Tibial nerve (tissue), 4 donors: ENCODE measurements around the gene CPXM2. TPM values are rescaled to one million over a fixed set of nuclear protein-coding genes. Genes with fewer than 3 reads are reported as not detected.

Experiments
- DNase-seq, 2 donors: peaks; one replicate each; pipeline ENCODE4 v3.0.0-alpha.2; 2019; ENCODE audit warnings: low spot score in 2 of 2
- H3K27ac ChIP-seq, 4 donors: fragments of 200-600 bp; sonication (generic) in 3 of 4; one replicate each; pipeline ENCODE4 v1.5.1; 2017 to 2019; ENCODE audit warnings: mild to moderate bottlenecking in 1 of 4
- H3K27me3 ChIP-seq, 2 donors: fragments of 200-600 bp; sonication (generic) in 1 of 2; one replicate each; pipeline versions ENCODE4 v1.5.1 to v1.6.0; 2017 to 2019
- H3K36me3 ChIP-seq, 3 donors: fragments of 200-600 bp; sonication (generic); one replicate each; pipeline ENCODE4 v1.5.1; 2018 to 2019
- H3K4me1 ChIP-seq, 4 donors: fragments of 200-600 bp; sonication (generic) in 3 of 4; one replicate each; pipeline ENCODE4 v1.5.1; 2017 to 2019
- H3K4me3 ChIP-seq, 4 donors: fragments of 200-600 bp; sonication (generic) in 3 of 4; one replicate each; pipeline ENCODE4 v1.5.1; 2017 to 2019; ENCODE audit warnings: mild to moderate bottlenecking in 1 of 4, moderate library complexity in 1 of 4
- H3K9me3 ChIP-seq, 4 donors: fragments of 200-600 bp; sonication (generic) in 3 of 4; one replicate each; pipeline ENCODE4 v1.5.1; 2017 to 2019
- EP300 ChIP-seq, 2 donors: sonication (generic); formaldehyde crosslinking; IDR thresholded peaks; one replicate each; pipeline ENCODE4 v1.6.1; 2017; ENCODE audit warnings: antibody characterized with exemption in 2 of 2, mild to moderate bottlenecking in 1 of 2
- POLR2A ChIP-seq, 2 donors: fragments of 450-650 bp; IDR thresholded peaks; one replicate each; pipeline ENCODE4 v1.6.1; 2017; ENCODE audit warnings: antibody characterized with exemption in 2 of 2, mild to moderate bottlenecking in 2 of 2, moderate library complexity in 2 of 2
- WGBS, 2 donors: methylation state at CpG; one replicate each; pipeline ENCODE4 v1.1.5; 2018; 5-methylcytosine and 5-hydroxymethylcytosine counted together
- total RNA-seq, 4 donors: library from RNA; depleted of rRNA; stranded (reverse); fragments of >200 nt; gene quantifications; one replicate each; pipeline ENCODE4 v1.1.0, GENCODE V29; 2016
- TF ChIP-seq, protein P1 (sequence below), 5 experiments: fragments of 200-600 bp in 3 of 5; fragments of 450-650 bp in 2 of 5; sonication (generic) in 3 of 5; IDR thresholded peaks; one replicate each; pipeline ENCODE4 v1.5.1; 2016 to 2019; ENCODE audit warnings: antibody characterized with exemption in 5 of 5, mild to moderate bottlenecking in 3 of 5, moderate library complexity in 2 of 5

The CPXM2 gene
- total RNA-seq, 4 donors from 2014 or later, result 26.8 to 74.3 (median 37.8) TPM

DNA sequence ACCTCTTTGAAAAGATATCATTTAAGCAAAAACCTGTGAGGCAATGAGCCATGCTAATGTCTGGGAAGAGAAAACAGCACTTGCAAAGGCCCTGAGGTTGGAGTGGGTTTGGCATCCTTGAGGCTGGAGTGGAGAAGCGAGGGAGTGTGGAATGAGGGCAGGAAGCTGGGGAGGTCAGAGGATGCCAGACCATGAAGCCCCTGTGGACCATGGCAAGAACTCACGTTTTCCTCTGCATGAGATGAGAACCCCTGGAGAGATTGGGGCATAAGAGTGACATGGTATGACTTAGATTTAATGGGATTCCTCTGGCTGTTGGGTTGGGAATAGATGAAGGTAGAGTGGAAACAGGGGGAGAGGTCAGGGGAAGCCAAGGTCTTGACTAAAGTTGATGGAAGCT lies 176.1 kb downstream of the CPXM2 start:
- TF ChIP-seq POLR2A (IDR thresholded peaks at IDR 0.05) (no peak), EP300 (IDR thresholded peaks at IDR 0.05) (no peak)
- TF ChIP-seq, protein P1, sequence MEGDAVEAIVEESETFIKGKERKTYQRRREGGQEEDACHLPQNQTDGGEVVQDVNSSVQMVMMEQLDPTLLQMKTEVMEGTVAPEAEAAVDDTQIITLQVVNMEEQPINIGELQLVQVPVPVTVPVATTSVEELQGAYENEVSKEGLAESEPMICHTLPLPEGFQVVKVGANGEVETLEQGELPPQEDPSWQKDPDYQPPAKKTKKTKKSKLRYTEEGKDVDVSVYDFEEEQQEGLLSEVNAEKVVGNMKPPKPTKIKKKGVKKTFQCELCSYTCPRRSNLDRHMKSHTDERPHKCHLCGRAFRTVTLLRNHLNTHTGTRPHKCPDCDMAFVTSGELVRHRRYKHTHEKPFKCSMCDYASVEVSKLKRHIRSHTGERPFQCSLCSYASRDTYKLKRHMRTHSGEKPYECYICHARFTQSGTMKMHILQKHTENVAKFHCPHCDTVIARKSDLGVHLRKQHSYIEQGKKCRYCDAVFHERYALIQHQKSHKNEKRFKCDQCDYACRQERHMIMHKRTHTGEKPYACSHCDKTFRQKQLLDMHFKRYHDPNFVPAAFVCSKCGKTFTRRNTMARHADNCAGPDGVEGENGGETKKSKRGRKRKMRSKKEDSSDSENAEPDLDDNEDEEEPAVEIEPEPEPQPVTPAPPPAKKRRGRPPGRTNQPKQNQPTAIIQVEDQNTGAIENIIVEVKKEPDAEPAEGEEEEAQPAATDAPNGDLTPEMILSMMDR (IDR thresholded peaks at IDR 0.05), result no peak
- WGBS, 2 donors, result 64 to 70% methylated on average over 2 of the region's 2 CpGs
- Histone ChIP-seq H3K27ac (no peak overlapping the region), H3K27me3 (no peaks in the 10 kb centered on the region), H3K9me3 (peaks cover 0 to 22% (median 0%) of the 10 kb centered on the region in 4 donors), H3K4me1 (no peaks in the 10 kb centered on the region), H3K36me3 (peaks cover 0 to 5% (median 0%) of the 10 kb centered on the region in 3 donors), H3K4me3 (no peak overlapping the region)
- no peak for DNase-seq

- H3K9me3 ChIP-seq, result no peaks in the 10 kb centered on the region
- H3K36me3 ChIP-seq, result no peaks in the 10 kb centered on the region
- 50 to 57% methylated on average over 4 of the region's 4 CpGs for WGBS, 2 donors
- no peak overlapping the region for H3K27ac ChIP-seq
- no peaks in the 10 kb centered on the region for H3K27me3 ChIP-seq
- H3K4me1 ChIP-seq, result no peaks in the 10 kb centered on the region
- DNase-seq, result no peak
- TF ChIP-seq EP300 (IDR thresholded peaks at IDR 0.05) (no peak), POLR2A (IDR thresholded peaks at IDR 0.05) (no peak)
- H3K4me3 ChIP-seq, result no peak overlapping the region
Measured at GRCh38 chr10:123706236-123706635, 185.4 kb downstream of the CPXM2 start.

- H3K27ac ChIP-seq, result no peak overlapping the region
- DNase-seq, result no peak
- H3K36me3 ChIP-seq, result no peaks in the 10 kb centered on the region
- TF ChIP-seq POLR2A (IDR thresholded peaks at IDR 0.05) (no peak), EP300 (IDR thresholded peaks at IDR 0.05) (no peak)
- TF ChIP-seq, protein P1 (IDR thresholded peaks at IDR 0.05), result no peak
- no peaks in the 10 kb centered on the region for H3K4me1 ChIP-seq
- WGBS, 2 donors, result 43 to 54% methylated on average over 6 of the region's 6 CpGs
- H3K27me3 ChIP-seq, result no peaks in the 10 kb centered on the region
- no peaks in the 10 kb centered on the region for H3K9me3 ChIP-seq
- no peak overlapping the region for H3K4me3 ChIP-seq
Measured at GRCh38 chr10:123704812-123705211, 186.8 kb downstream of the CPXM2 start.

GRCh38 chr10:123704076-123704475 lies 187.5 kb downstream of the CPXM2 start:
- no peak overlapping the region for H3K27ac ChIP-seq
- no peaks in the 10 kb centered on the region for H3K9me3 ChIP-seq
- H3K36me3 ChIP-seq, result no peaks in the 10 kb centered on the region
- H3K27me3 ChIP-seq, result no peaks in the 10 kb centered on the region
- H3K4me3 ChIP-seq, result no peak overlapping the region
- TF ChIP-seq, protein P1 (IDR thresholded peaks at IDR 0.05), result no peak
- TF ChIP-seq EP300 (IDR thresholded peaks at IDR 0.05), result no peak
- TF ChIP-seq POLR2A (IDR thresholded peaks at IDR 0.05), result no peak
- DNase-seq, result no peak
- no peaks in the 10 kb centered on the region for H3K4me1 ChIP-seq
- whole genome bisulfite sequencing, 2 donors, result 88% methylated on average over 8 of the region's 8 CpGs

DNA sequence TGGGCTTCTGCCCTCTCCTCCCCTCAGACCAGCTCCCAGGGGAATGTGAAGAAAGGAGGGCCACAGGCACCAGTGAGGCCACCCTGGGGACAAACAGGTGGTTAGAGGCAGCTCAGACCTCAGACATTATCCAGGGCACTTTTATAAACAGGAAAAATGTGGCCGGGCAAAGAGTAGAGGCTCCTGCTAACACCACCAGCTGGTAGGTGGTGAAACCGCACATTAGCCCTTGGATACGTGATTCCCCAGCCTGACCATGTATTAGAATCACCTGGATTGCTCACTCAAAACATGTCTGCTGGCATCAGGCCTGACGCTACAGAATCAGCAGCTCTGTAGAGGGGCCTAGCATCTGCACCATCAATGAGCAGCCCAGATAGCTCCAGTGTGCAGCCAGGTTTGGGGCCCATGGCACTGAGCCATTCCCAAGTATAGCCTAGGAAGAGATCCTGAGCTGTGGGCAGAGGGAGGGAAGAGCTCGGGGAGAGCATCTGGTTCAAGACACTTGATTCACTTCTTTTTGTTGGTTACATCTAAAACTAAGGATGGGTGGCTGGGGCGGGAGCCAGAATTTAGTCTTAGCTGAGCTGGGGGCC lies 188.3 kb downstream of the CPXM2 start:
- WGBS, 2 donors, result 77 to 80% methylated on average over 6 of the region's 6 CpGs
- no peaks in the 10 kb centered on the region for H3K9me3 ChIP-seq
- no peak for DNase-seq
- no peaks in the 10 kb centered on the region for H3K36me3 ChIP-seq
- H3K27me3 ChIP-seq, result no peaks in the 10 kb centered on the region
- TF ChIP-seq POLR2A (IDR thresholded peaks at IDR 0.05), result no peak
- no peak for TF ChIP-seq EP300 (IDR thresholded peaks at IDR 0.05)
- TF ChIP-seq, protein P1 (IDR thresholded peaks at IDR 0.05), result no peak
- H3K4me1 ChIP-seq, result no peaks in the 10 kb centered on the region
- H3K27ac ChIP-seq, result no peak overlapping the region
- no peak overlapping the region for H3K4me3 ChIP-seq

Other genes starting within 250 kb of the CPXM2 start
- gene GPR26, start 225.5 kb downstream of the CPXM2 start, total RNA-seq, result not detected
- gene CHST15, start 201.8 kb upstream of the CPXM2 start, total RNA-seq, result 10 to 100 TPM; 29.8 to 45.6 (median 34.3) TPM